ENCODE measurements around the gene ORAI3. TPM values are rescaled to one million over a fixed set of nuclear protein-coding genes. Genes with fewer than 3 reads are reported as not detected.
A peak's percentile ranks its signal among the peaks of the same experiment; 100 is the strongest.

Gene ORAI3
- total and polyA plus RNA-seq, 2 of the 13 experiments (the other 11 are each of a cell fraction or from before 2014, with no cell fraction given) = 11.4 to 32.0 TPM

GRCh38 chr16:30949650-30950515 is 1.0 kb downstream of the ORAI3 start (continued):
- peak; percentile 28; the same call in 1 of the 2 replicates for TF ChIP-seq NR1H2 (CRISPR knock-in tag; IDR thresholded peaks at IDR 0.05; ENCODE audit: borderline replicate concordance, low read depth)
- 0 out of 2 replicates have a peak, but pooled peaks have one; percentile 38 for TF ChIP-seq EEA1 (CRISPR knock-in tag; IDR thresholded peaks at IDR 0.05; ENCODE audit: borderline replicate concordance)
- TF ChIP-seq LBX2 (CRISPR knock-in tag; IDR thresholded peaks at IDR 0.05; ENCODE audit: borderline replicate concordance) = no peak; the same call in 1 of the 2 replicates
- TF ChIP-seq CREB1 (IDR thresholded peaks at IDR 0.05) = peak; percentile 8; the same call in 1 of the 2 replicates
- no peak for TF ChIP-seq CREB1 (CRISPR knock-in tag; IDR thresholded peaks at IDR 0.05)
- no peak for TF ChIP-seq CBX2 (IDR thresholded peaks at IDR 0.05; ENCODE audit: low read depth, low read length)
- TF ChIP-seq CBX2 (CRISPR knock-in tag; IDR thresholded peaks at IDR 0.05; ENCODE audit: low read depth) = no peak
- peak; percentile 46; the same call in 1 of the 2 replicates for TF ChIP-seq KMT2B (CRISPR knock-in tag; IDR thresholded peaks at IDR 0.05)
- TF ChIP-seq ZZZ3 (CRISPR knock-in tag; IDR thresholded peaks at IDR 0.05; ENCODE audit: borderline replicate concordance) = peak; percentile 91; the same call in 1 of the 2 replicates
- no peak for TF ChIP-seq ZNF781 (CRISPR knock-in tag; IDR thresholded peaks at IDR 0.05; ENCODE audit: borderline replicate concordance, not compliant biosample characterization)
- TF ChIP-seq DPF2 (CRISPR knock-in tag; IDR thresholded peaks at IDR 0.05; ENCODE audit: borderline replicate concordance, low read depth) = peak; percentile 40; the same call in 1 of the 2 replicates
- TF ChIP-seq AFF4 (CRISPR knock-in tag; IDR thresholded peaks at IDR 0.05) = peak; percentile 95
- TF ChIP-seq BATF2 (CRISPR knock-in tag; IDR thresholded peaks at IDR 0.05) = no peak
- TF ChIP-seq TOE1 (CRISPR knock-in tag; IDR thresholded peaks at IDR 0.05) = peak; percentile 90
- no peak for TF ChIP-seq GMEB2 (CRISPR knock-in tag; IDR thresholded peaks at IDR 0.05; ENCODE audit: low read depth)
- no peak for TF ChIP-seq RAD51 (IDR thresholded peaks at IDR 0.05; ENCODE audit: borderline replicate concordance)
- TF ChIP-seq ZNF839 (CRISPR knock-in tag; IDR thresholded peaks at IDR 0.05; ENCODE audit: borderline replicate concordance) = no peak
- TF ChIP-seq AGO2 (optimal IDR thresholded peaks at IDR 0.05; ENCODE audit: low read depth, low read length) = no peak
- TF ChIP-seq ZNF251 (CRISPR knock-in tag; IDR thresholded peaks at IDR 0.05) = peak; percentile 93
- TF ChIP-seq POLR2AphosphoS5 (IDR thresholded peaks at IDR 0.05; ENCODE audit: low read depth, low read length) = peak; percentile 99
- TF ChIP-seq ZNF12 (CRISPR knock-in tag; IDR thresholded peaks at IDR 0.05) = peak; percentile 30; the same call in 1 of the 2 replicates
